Activated CD8-positive, alpha-beta T cell treated with anti-CD3 and anti-CD28 coated beads, Interleukin-2, amount 10 ng/mL, durations not matched to agents 7 days and 5 days (primary cell): ENCODE measurements around the gene PLSCR2. TPM values are rescaled to one million over a fixed set of nuclear protein-coding genes. Genes with fewer than 3 reads are reported as not detected.
"Not testable (repeated sequence)": the region's sequence is repeated elsewhere in the genome, so short reads cannot be mapped to it uniquely, and the experiment has no call there.

Experiments used
- ATAC-seq: fragments of 150-1000 bp; cut with Tn5 transposase; one replicate; pipeline ENCODE4 v1.10.0; 2021; ENCODE audit warnings: moderate library complexity
- CTCF ChIA-PET: fragments of 350-600 bp; sonication (Branson Sonifier 250); formaldehyde crosslinking; loops from one replicate; lab custom pipeline; 2021; ENCODE audit warnings: antibody characterized with exemption; lab: Charles Lee
- POLR2A ChIA-PET: fragments of 350-600 bp; sonication (Branson Sonifier 250); formaldehyde crosslinking; loops from one replicate; lab custom pipeline; 2021; ENCODE audit warnings: antibody characterized with exemption; lab: Charles Lee
- DNase-seq: peaks from one replicate; pipeline ENCODE4 v3.0.0-alpha.2; 2020
- H3K27ac Mint-ChIP-seq: one replicate; pipeline ENCODE4 v1.8.0; 2021; ENCODE audit warnings: mild to moderate bottlenecking, mixed read lengths
- H3K27me3 Mint-ChIP-seq: one replicate; pipeline ENCODE4 v1.8.0; 2021; ENCODE audit warnings: low read depth, mixed read lengths
- H3K36me3 Mint-ChIP-seq: one replicate; pipeline ENCODE4 v1.8.0; 2021; ENCODE audit warnings: low read depth, mixed read lengths
- H3K4me1 Mint-ChIP-seq: one replicate; pipeline ENCODE4 v1.8.0; 2021; ENCODE audit warnings: low read depth, mixed read lengths
- H3K4me3 Mint-ChIP-seq: one replicate; pipeline ENCODE4 v1.8.0; 2021; ENCODE audit warnings: mild to moderate bottlenecking, mixed read lengths
- H3K9me3 Mint-ChIP-seq: one replicate; pipeline ENCODE4 v1.8.0; 2022; ENCODE audit warnings: mixed read lengths; ENCODE audit not compliant: insufficient read depth
- total RNA-seq, 2 experiments: library from RNA; stranded (reverse); gene quantifications; one replicate each; pipeline ENCODE4 v1.2.3, GENCODE V29; 2021

PLSCR2 gene
- total RNA-seq, 2 experiments from 2014 or later = not detected

GRCh38 chr3:146474976-146475375 is 5.6 kb upstream of the PLSCR2 start:
- H3K27me3 Mint-ChIP-seq = peaks cover 25% of the 10 kb centered on the region
- H3K27ac Mint-ChIP-seq, H3K9me3 Mint-ChIP-seq, H3K4me1 Mint-ChIP-seq, ATAC-seq, DNase-seq, POLR2A ChIA-PET, H3K4me3 Mint-ChIP-seq, CTCF ChIA-PET, H3K36me3 Mint-ChIP-seq: not testable (repeated sequence)

DNA sequence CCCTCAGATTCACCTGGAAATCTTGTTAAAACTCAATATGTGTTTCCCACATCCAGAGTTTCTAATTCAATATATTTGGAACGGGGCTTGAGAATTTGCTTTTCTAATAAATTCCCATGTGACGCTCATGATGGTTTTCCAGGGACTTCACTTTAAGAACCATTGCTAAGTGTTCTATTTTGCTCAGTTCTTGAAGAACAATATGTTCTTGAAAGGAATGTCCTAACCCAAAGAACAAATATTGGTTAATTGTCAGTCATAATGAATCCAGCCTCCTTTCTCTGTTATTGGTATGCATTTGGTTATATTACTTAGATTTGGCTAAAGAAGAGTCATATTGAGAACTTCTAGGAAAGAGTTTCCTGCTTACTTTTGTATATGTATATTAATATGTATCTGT is 4.4 kb upstream of the PLSCR2 start:
- POLR2A ChIA-PET = no interaction called here
- Mint-ChIP-seq H3K27me3 (peaks cover 15% of the 10 kb centered on the region), H3K36me3 (no peaks in the 10 kb centered on the region), H3K4me1 (peaks cover 13% of the 10 kb centered on the region), H3K9me3 (no peaks in the 10 kb centered on the region), H3K27ac (no peak overlapping the region), H3K4me3 (no peak overlapping the region)
- CTCF ChIA-PET = no interaction called here
- DNase-seq = no peak
- no peak for ATAC-seq

GRCh38 chr3:146472611-146473010 is 3.2 kb upstream of the PLSCR2 start:
- ChIA-PET CTCF (no interaction called here), POLR2A (no interaction called here)
- DNase-seq (no peak), ATAC-seq (no peak)
- H3K27ac Mint-ChIP-seq = no peak overlapping the region
- H3K27me3 Mint-ChIP-seq = peaks cover 10% of the 10 kb centered on the region
- no peak overlapping the region for H3K4me3 Mint-ChIP-seq
- H3K4me1 Mint-ChIP-seq = peaks cover 13% of the 10 kb centered on the region
- no peaks in the 10 kb centered on the region for H3K9me3 Mint-ChIP-seq
- no peaks in the 10 kb centered on the region for H3K36me3 Mint-ChIP-seq

DNA sequence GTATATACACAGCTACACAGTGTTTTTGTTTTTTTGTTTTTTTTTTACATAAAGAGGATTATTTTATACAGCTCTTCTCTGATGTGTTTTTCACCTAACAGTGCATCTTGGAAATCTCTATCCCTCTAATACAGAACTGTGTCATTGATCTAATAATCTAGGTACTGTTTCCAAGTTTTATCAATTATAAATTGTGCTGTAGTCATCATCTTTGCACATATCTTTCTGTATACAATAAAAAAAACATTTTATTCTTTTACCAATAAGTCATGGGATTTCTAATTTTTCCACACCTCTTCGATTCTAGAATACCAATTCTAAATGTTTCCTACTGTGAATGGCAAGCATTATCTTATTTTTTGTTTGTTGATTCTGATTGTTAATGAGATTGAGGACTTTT is 1.7 kb upstream of the PLSCR2 start:
- no peaks in the 10 kb centered on the region for H3K9me3 Mint-ChIP-seq
- ATAC-seq (no peak), DNase-seq (no peak)
- H3K4me3 Mint-ChIP-seq = no peak overlapping the region
- H3K4me1 Mint-ChIP-seq = peaks cover 13% of the 10 kb centered on the region
- peaks cover 10% of the 10 kb centered on the region for H3K27me3 Mint-ChIP-seq
- no peaks in the 10 kb centered on the region for H3K36me3 Mint-ChIP-seq
- CTCF ChIA-PET = no interaction called here
- H3K27ac Mint-ChIP-seq = no peak overlapping the region
- POLR2A ChIA-PET = no interaction called here

DNA sequence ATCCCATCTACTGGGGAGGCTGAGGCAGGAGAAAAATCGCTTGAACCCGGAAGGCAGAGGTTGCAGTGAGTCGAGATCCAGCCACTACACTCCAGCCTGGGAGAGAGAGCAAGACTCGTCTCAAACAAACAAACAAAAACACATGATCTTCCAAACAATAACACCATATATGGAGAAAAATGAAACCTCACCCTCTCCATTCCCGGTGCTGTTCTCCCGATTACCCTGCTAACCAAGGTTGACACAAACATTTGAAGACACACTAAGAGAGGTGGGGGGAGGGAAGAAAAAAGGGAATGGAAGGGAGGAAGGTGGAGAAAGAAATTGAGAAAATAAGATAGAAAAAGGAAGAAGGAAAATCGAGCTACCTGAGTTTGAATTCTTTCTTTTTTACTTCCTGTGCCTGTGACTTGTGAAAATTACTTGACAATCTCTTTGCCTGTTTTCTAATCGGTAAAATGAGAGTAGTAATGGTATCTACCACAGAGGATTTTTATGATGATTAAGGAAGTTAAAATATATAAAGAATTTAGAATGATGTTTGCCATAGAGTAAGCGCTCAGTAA is 1.1 kb upstream of the PLSCR2 start:
- ATAC-seq (no peak), DNase-seq (no peak)
- peaks cover 13% of the 10 kb centered on the region for H3K4me1 Mint-ChIP-seq
- no peaks in the 10 kb centered on the region for H3K36me3 Mint-ChIP-seq
- H3K27ac Mint-ChIP-seq = no peak overlapping the region
- ChIA-PET POLR2A (interaction anchor here (1.5 kb wide), 1 partner anchor 28 kb away, joined by 3 read pairs; no protein-coding TSS in a partner anchor), CTCF (no interaction called here)
- H3K27me3 Mint-ChIP-seq = peaks cover 10% of the 10 kb centered on the region
- peak overlapping the region; percentile 70 for H3K4me3 Mint-ChIP-seq
- H3K9me3 Mint-ChIP-seq = no peaks in the 10 kb centered on the region

GRCh38 chr3:146468671-146469149 is 651 bp downstream of the PLSCR2 start:
- Mint-ChIP-seq H3K36me3 (no peaks in the 10 kb centered on the region), H3K27me3 (no peaks in the 10 kb centered on the region), H3K27ac (no peak overlapping the region), H3K4me3 (no peak overlapping the region), H3K9me3 (no peaks in the 10 kb centered on the region), H3K4me1 (peaks cover 19% of the 10 kb centered on the region)
- POLR2A ChIA-PET = interaction anchor here (1.5 kb wide), 1 partner anchor 30 kb away, joined by 3 read pairs; no protein-coding TSS in a partner anchor
- ATAC-seq = no peak
- DNase-seq = no peak
- CTCF ChIA-PET = no interaction called here

DNA sequence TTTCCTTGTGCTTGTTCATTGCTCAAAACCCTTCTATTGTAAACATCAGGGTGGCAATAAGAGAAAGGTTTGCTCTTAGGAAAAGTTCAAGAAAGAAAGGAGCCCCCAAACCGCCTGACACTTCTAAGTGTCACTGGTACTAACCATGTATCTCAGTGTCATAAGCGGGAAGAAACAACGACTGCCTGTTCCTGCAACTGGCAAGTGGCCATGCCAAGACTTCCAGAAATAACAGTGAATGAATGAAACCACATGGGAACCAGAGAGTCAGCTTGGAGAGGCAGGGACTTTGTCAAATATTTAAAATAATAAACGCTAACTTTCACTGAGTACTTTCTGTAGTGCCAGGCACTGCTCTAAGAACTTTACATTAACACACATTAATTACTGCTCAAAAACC is 1.1 kb downstream of the PLSCR2 start:
- CTCF ChIA-PET = no interaction called here
- DNase-seq = no peak
- ATAC-seq = no peak
- H3K27ac Mint-ChIP-seq = no peak overlapping the region
- no peaks in the 10 kb centered on the region for H3K27me3 Mint-ChIP-seq
- no peaks in the 10 kb centered on the region for H3K36me3 Mint-ChIP-seq
- H3K4me3 Mint-ChIP-seq = no peak overlapping the region
- H3K4me1 Mint-ChIP-seq = peaks cover 22% of the 10 kb centered on the region
- H3K9me3 Mint-ChIP-seq = no peaks in the 10 kb centered on the region
- POLR2A ChIA-PET = no interaction called here

DNA sequence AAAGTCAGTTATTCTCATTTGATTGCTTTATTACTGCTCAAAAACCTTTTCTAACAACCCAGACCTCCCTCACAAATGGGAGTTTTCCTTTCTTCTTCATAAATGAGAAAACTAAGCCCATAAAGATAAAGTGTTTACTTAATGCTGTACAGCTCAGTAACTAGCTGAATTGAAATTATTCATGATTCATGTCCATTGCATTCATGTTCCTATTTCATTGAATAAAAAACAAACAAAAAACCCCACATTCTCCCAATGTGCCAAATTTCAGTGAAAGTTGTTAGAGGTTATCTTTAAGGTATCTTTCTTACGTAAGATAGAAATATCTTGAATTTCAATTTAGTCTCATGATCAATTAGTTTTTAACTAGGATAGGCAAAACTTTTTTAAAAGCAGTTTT is 2.8 kb downstream of the PLSCR2 start:
- Mint-ChIP-seq H3K9me3 (no peaks in the 10 kb centered on the region), H3K27ac (no peak overlapping the region), H3K4me3 (no peak overlapping the region), H3K27me3 (no peaks in the 10 kb centered on the region), H3K4me1 (peaks cover 22% of the 10 kb centered on the region), H3K36me3 (no peaks in the 10 kb centered on the region)
- POLR2A ChIA-PET = no interaction called here
- DNase-seq (no peak), ATAC-seq (no peak)
- CTCF ChIA-PET = no interaction called here

- DNase-seq (no peak), ATAC-seq (no peak)
- H3K27ac Mint-ChIP-seq = no peak overlapping the region
- H3K27me3 Mint-ChIP-seq = no peaks in the 10 kb centered on the region
- peaks cover 22% of the 10 kb centered on the region for H3K4me1 Mint-ChIP-seq
- no peaks in the 10 kb centered on the region for H3K36me3 Mint-ChIP-seq
- H3K9me3 Mint-ChIP-seq = no peaks in the 10 kb centered on the region
- POLR2A ChIA-PET = no interaction called here
- H3K4me3 Mint-ChIP-seq = no peak overlapping the region
- CTCF ChIA-PET = no interaction called here
Observed at GRCh38 chr3:146465693-146466465, 3.5 kb downstream of the PLSCR2 start.

- Mint-ChIP-seq H3K27ac (no peak overlapping the region), H3K27me3 (no peaks in the 10 kb centered on the region), H3K36me3 (no peaks in the 10 kb centered on the region), H3K9me3 (no peaks in the 10 kb centered on the region), H3K4me3 (no peak overlapping the region), H3K4me1 (peaks cover 16% of the 10 kb centered on the region)
- CTCF ChIA-PET = no interaction called here
- POLR2A ChIA-PET = no interaction called here
- ATAC-seq = no peak
- no peak for DNase-seq
Observed at GRCh38 chr3:146464783-146465182, 4.6 kb downstream of the PLSCR2 start.

GRCh38 chr3:146464005-146464595 is 5.3 kb downstream of the PLSCR2 start:
- Mint-ChIP-seq H3K36me3 (no peaks in the 10 kb centered on the region), H3K27ac (no peak overlapping the region), H3K4me3 (no peak overlapping the region), H3K27me3 (no peaks in the 10 kb centered on the region), H3K9me3 (no peaks in the 10 kb centered on the region), H3K4me1 (peaks cover 12% of the 10 kb centered on the region)
- ChIA-PET CTCF (no interaction called here), POLR2A (no interaction called here)
- ATAC-seq (no peak), DNase-seq (no peak)

DNA sequence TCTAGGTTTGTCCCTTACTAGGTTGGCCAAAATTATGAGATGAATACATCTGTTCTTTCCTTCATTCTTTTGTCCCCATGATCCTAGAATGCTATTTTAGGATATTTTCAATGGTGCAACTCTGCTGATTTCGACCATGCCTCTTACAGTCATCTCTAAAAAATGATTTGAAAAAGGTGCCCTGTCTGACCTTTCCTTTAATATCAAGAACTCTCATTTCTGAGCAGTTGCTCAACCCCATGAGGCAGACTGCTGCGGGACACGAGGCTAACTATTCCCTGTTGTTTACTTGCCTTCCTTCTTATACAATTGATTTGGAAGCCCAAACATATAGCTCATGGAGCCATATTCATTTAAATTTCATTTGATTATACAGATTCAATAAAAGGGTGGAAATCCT is 14.6 kb downstream of the PLSCR2 start:
- Mint-ChIP-seq H3K9me3 (no peaks in the 10 kb centered on the region), H3K36me3 (no peaks in the 10 kb centered on the region), H3K27ac (no peak overlapping the region), H3K4me1 (no peaks in the 10 kb centered on the region), H3K4me3 (no peak overlapping the region), H3K27me3 (no peaks in the 10 kb centered on the region)
- DNase-seq = no peak
- no peak for ATAC-seq
- POLR2A ChIA-PET = no interaction called here
- CTCF ChIA-PET = no interaction called here
